IMR-90 (cell line): ENCODE measurements around the gene ADH1C. TPM values are rescaled to one million over a fixed set of nuclear protein-coding genes. Genes with fewer than 3 reads are reported as not detected.

Experiments used
- ATAC-seq: fragments of 200-7000 bp; cut with Tn5 transposase; 2 replicates; pipeline ENCODE4 v1.9.1; 2020; ENCODE audit warnings: low read depth, mild to moderate bottlenecking, moderate library complexity
- BruUV-seq: library from RNA; stranded (reverse); fragments of 400-500 nt; replicated peaks from 2 replicates; lab custom pipeline; 2021; lab: Mats Ljungman, UMichigan
- CTCF ChIA-PET: fragments of 300-600 bp; formaldehyde crosslinking; extraction: SDS; loops from one replicate; lab custom pipeline; 2021; ENCODE audit warnings: antibody characterized with exemption; lab: Yijun Ruan, JAX
- POLR2A ChIA-PET: fragments of 300-600 bp; sonication (Branson Sonifier 250); formaldehyde crosslinking; loops from one replicate; lab custom pipeline; 2022; ENCODE audit warnings: antibody characterized with exemption; ENCODE audit not compliant: unreplicated experiment; lab: Charles Lee
- DNase-seq: peaks from one replicate; pipeline ENCODE4 v3.0.0; 2013
- H2AFZ ChIP-seq: replicated peaks from 2 replicates; pipeline ENCODE3; 2013; ENCODE audit warnings: low read length, mild to moderate bottlenecking; ENCODE audit not compliant: poor library complexity
- H2AK5ac ChIP-seq: 2 replicates; pipeline ENCODE4 v1.6.1; 2013; ENCODE audit warnings: low read depth, low read length, inconsistent platforms
- H2AK9ac ChIP-seq: replicated peaks from 2 replicates; pipeline ENCODE3; 2013; ENCODE audit warnings: mild to moderate bottlenecking, low read depth, low read length, moderate library complexity; ENCODE audit not compliant: poor library complexity
- H2BK120ac ChIP-seq: 2 replicates; pipeline ENCODE4 v1.6.1; 2013; ENCODE audit warnings: low read depth, low read length, inconsistent platforms
- H2BK15ac ChIP-seq: 3 replicates; pipeline ENCODE4 v1.6.1; 2013; ENCODE audit warnings: low read depth, low read length, inconsistent platforms
- H2BK20ac ChIP-seq: 2 replicates; pipeline ENCODE4 v1.6.1; 2013; ENCODE audit warnings: low read depth, mild to moderate bottlenecking, inconsistent platforms, low read length, moderate library complexity
- H2BK5ac ChIP-seq: 2 replicates; pipeline ENCODE4 v1.6.1; 2013; ENCODE audit warnings: mild to moderate bottlenecking, low read depth, low read length, inconsistent platforms; ENCODE audit not compliant: poor library complexity, severe bottlenecking
- H3K14ac ChIP-seq: replicated peaks from 2 replicates; pipeline ENCODE4 v1.6.1; 2013; ENCODE audit warnings: low read depth, low read length, inconsistent platforms
- H3K18ac ChIP-seq: 2 replicates; pipeline ENCODE4 v1.6.1; 2013; ENCODE audit warnings: low read depth, low read length, control low read depth
- H3K23ac ChIP-seq: 2 replicates; pipeline ENCODE4 v1.6.1; 2013; ENCODE audit warnings: low read depth, low read length, inconsistent platforms
- H3K27ac ChIP-seq: 2 replicates; pipeline ENCODE4 v1.5.1; 2013; ENCODE audit warnings: mild to moderate bottlenecking, control low read depth, low read length; ENCODE audit not compliant: insufficient read depth
- H3K27me3 ChIP-seq: 2 replicates; pipeline ENCODE4 v1.6.1; 2013; ENCODE audit warnings: low read length; ENCODE audit not compliant: control insufficient read depth, insufficient read depth
- H3K36me3 ChIP-seq: 2 replicates; pipeline ENCODE4 v1.6.1; 2013; ENCODE audit warnings: low read length, mixed read lengths; ENCODE audit not compliant: control insufficient read depth, insufficient read depth
- H3K4ac ChIP-seq: 2 replicates; pipeline ENCODE4 v1.6.1; 2013; ENCODE audit warnings: low read depth, low read length, inconsistent platforms
- H3K4me1 ChIP-seq: 2 replicates; pipeline ENCODE4 v1.6.1; 2013; ENCODE audit warnings: low read length, mixed read lengths; ENCODE audit not compliant: control insufficient read depth, insufficient read depth
- H3K4me2 ChIP-seq: 2 replicates; pipeline ENCODE4 v1.6.1; 2013; ENCODE audit warnings: low read depth, mild to moderate bottlenecking, control low read depth, low read length, moderate library complexity
- H3K4me3 ChIP-seq: 2 replicates; pipeline ENCODE4 v1.5.1; 2013; ENCODE audit warnings: low read depth, mild to moderate bottlenecking, control low read depth, low read length, moderate library complexity; ENCODE audit not compliant: insufficient read depth
- H3K56ac ChIP-seq: 2 replicates; pipeline ENCODE4 v1.6.1; 2013; ENCODE audit warnings: low read length, inconsistent platforms; ENCODE audit not compliant: insufficient read depth; ENCODE audit errors: extremely low read depth
- H3K79me1 ChIP-seq, 2 experiments: 2 replicates each; pipeline ENCODE4 v1.6.1; 2013; ENCODE audit warnings: low read length in 2 of 2, inconsistent platforms in 1 of 2, low read depth in 1 of 2
- H3K9ac ChIP-seq: 2 replicates; pipeline ENCODE4 v1.6.1; 2013; ENCODE audit warnings: low read depth, low read length, control low read depth
- H3K9me1 ChIP-seq: 2 replicates; pipeline ENCODE4 v1.6.1; 2013; ENCODE audit warnings: low read length, inconsistent platforms; ENCODE audit not compliant: insufficient read depth
- H3K9me3 ChIP-seq: 2 replicates; pipeline ENCODE4 v1.6.1; 2013; ENCODE audit warnings: low read length; ENCODE audit not compliant: control insufficient read depth, insufficient read depth
- H4K20me1 ChIP-seq: 2 replicates; pipeline ENCODE4 v1.6.1; 2013; ENCODE audit warnings: low read length, inconsistent platforms; ENCODE audit not compliant: insufficient read depth
- H4K5ac ChIP-seq: 2 replicates; pipeline ENCODE4 v1.6.1; 2013; ENCODE audit warnings: mild to moderate bottlenecking, low read depth, low read length, control low read depth
- H4K8ac ChIP-seq, 2 experiments: 2 replicates each; pipeline ENCODE4 v1.6.1; 2013; ENCODE audit warnings: low read depth in 2 of 2, low read length in 2 of 2, control low read depth in 1 of 2, inconsistent platforms in 1 of 2
- H4K91ac ChIP-seq: 2 replicates; pipeline ENCODE4 v1.6.1; 2013; ENCODE audit warnings: low read depth, low read length, inconsistent platforms; ENCODE audit not compliant: insufficient read depth
- BHLHE40 ChIP-seq: fragments of 150-350 bp; IDR thresholded peaks from 2 replicates; pipeline ENCODE4 v1.6.1; 2016; ENCODE audit warnings: mild to moderate bottlenecking, low read depth, low read length
- CEBPB ChIP-seq: IDR thresholded peaks from 2 replicates; pipeline ENCODE4 v1.6.1; 2012; ENCODE audit warnings: low read depth, low read length, improper control_type of control experiment
- CHD1 ChIP-seq: IDR thresholded peaks from 2 replicates; pipeline ENCODE4 v1.6.1; 2012; ENCODE audit warnings: low read depth, low read length, improper control_type of control experiment
- CTCF ChIP-seq: conservative IDR thresholded peaks from 2 replicates; pipeline ENCODE4 v1.5.1; 2012; ENCODE audit warnings: mild to moderate bottlenecking, low read depth, low read length, improper control_type of control experiment
- FOS ChIP-seq: fragments of 150-350 bp; IDR thresholded peaks from 2 replicates; pipeline ENCODE4 v1.6.1; 2016; ENCODE audit warnings: low read depth, low read length
- MAFK ChIP-seq: IDR thresholded peaks from 2 replicates; pipeline ENCODE4 v1.6.1; 2012; ENCODE audit warnings: low read depth, low read length, improper control_type of control experiment
- MAZ ChIP-seq: IDR thresholded peaks from 2 replicates; pipeline ENCODE4 v1.6.1; 2012; ENCODE audit warnings: low read depth, mild to moderate bottlenecking, low read length, improper control_type of control experiment, moderate library complexity, borderline replicate concordance
- MXI1 ChIP-seq: IDR thresholded peaks from 2 replicates; pipeline ENCODE4 v1.6.1; 2012; ENCODE audit warnings: low read depth, mild to moderate bottlenecking, low read length, moderate library complexity, borderline replicate concordance
- NFE2L2 ChIP-seq: fragments of 150-350 bp; IDR thresholded peaks from 2 replicates; pipeline ENCODE4 v1.6.1; 2016; ENCODE audit warnings: low read depth, mild to moderate bottlenecking, low read length
- POLR2A ChIP-seq: IDR thresholded peaks from 2 replicates; pipeline ENCODE4 v1.6.1; 2012; ENCODE audit warnings: mild to moderate bottlenecking, low read depth, low read length
- RAD21 ChIP-seq: IDR thresholded peaks from 2 replicates; pipeline ENCODE4 v1.6.1; 2012; ENCODE audit warnings: low read length, improper control_type of control experiment
- RCOR1 ChIP-seq: IDR thresholded peaks from 2 replicates; pipeline ENCODE4 v1.6.1; 2012; ENCODE audit warnings: mild to moderate bottlenecking, low read length, improper control_type of control experiment; ENCODE audit not compliant: insufficient replicate concordance
- RFX5 ChIP-seq: IDR thresholded peaks from 2 replicates; pipeline ENCODE4 v1.8.0; 2012; ENCODE audit warnings: low read depth, mild to moderate bottlenecking, low read length, moderate library complexity
- SMC3 ChIP-seq: fragments of 150-350 bp; IDR thresholded peaks from 2 replicates; pipeline ENCODE4 v1.6.1; 2016; ENCODE audit warnings: low read depth, mild to moderate bottlenecking, antibody characterized with exemption, low read length, moderate library complexity
- USF2 ChIP-seq: fragments of 150-350 bp; IDR thresholded peaks from 2 replicates; pipeline ENCODE4 v1.6.1; 2017; ENCODE audit warnings: mild to moderate bottlenecking, antibody characterized with exemption, low read length, low read depth
- WGBS, 2 experiments: methylation state at CpG; one replicate each; pipeline versions ENCODE4 v1.1.5 to v1.1.7; 2013; ENCODE audit warnings: missing lambda C conversion rate in 2 of 2; ENCODE audit not compliant: insufficient read length in 1 of 2; ENCODE audit errors: extremely low coverage in 2 of 2; 5-methylcytosine and 5-hydroxymethylcytosine counted together
- dilution Hi-C: fragments of 300-500 bp; cut with HindIII; formaldehyde crosslinking; loops from one replicate; pipeline ENCODE4 v1.14.3; 2018; ENCODE audit warnings: low sequenced_read_pairs; ENCODE audit not compliant: unreplicated experiment
- in situ Hi-C: fragments of 300-500 bp; cut with MboI; formaldehyde crosslinking; loops from 3 replicates; pipeline ENCODE4 v1.14.3; 2019; ENCODE audit warnings: low sequenced_read_pairs, inconsistent platforms, mixed read lengths
- intact Hi-C: fragments of 100-400 bp; cut with micrococcal nuclease; formaldehyde crosslinking; loops from 2 replicates; pipeline ENCODE4 v1.10.0; 2022
- polyA plus RNA-seq, 3 experiments: library from polyadenylated mRNA; depleted of rRNA; stranded (reverse); fragments of >200 nt; gene quantifications; 2 replicates each; pipeline ENCODE4 v1.2.3, GENCODE V29; 2012; ENCODE audit warnings: low replicate concordance in 1 of 3
- total RNA-seq: library from RNA; depleted of rRNA; stranded (reverse); fragments of >200 nt; gene quantifications from 2 replicates; pipeline ENCODE4 v1.2.3, GENCODE V29; 2012
- TF ChIP-seq, protein P1 (sequence below): fragments of 150-350 bp; IDR thresholded peaks from 2 replicates; pipeline ENCODE4 v1.6.1; 2016; ENCODE audit warnings: low read depth, mild to moderate bottlenecking, low read length, moderate library complexity, borderline replicate concordance

The ADH1C gene
- total and polyA plus RNA-seq, 2 of the 4 experiments (the other 2 are of a cell fraction): 0.26 TPM; not detected in 1

GRCh38 chr4:99339172-99339571 is 13.4 kb downstream of the ADH1C start:
- Histone ChIP-seq H3K36me3 (no peaks in the 10 kb centered on the region), H4K91ac (no peak overlapping the region), H3K27me3 (no peaks in the 10 kb centered on the region; the same call in 1 of the 2 replicates), H3K4me3 (no peak overlapping the region), H4K5ac (no peak overlapping the region), H2BK15ac (no peak overlapping the region), H3K27ac (no peak overlapping the region), H2BK120ac (no peak overlapping the region), H2BK20ac (no peak overlapping the region), H2AK9ac (no peak overlapping the region), H3K9ac (no peak overlapping the region), H2BK5ac (no peak overlapping the region), H3K23ac (no peak overlapping the region), H3K18ac (no peak overlapping the region), H3K79me1 (no peaks in the 10 kb centered on the region), H3K9me3 (no peaks in the 10 kb centered on the region), H3K14ac (no peak overlapping the region), H3K9me1 (no peaks in the 10 kb centered on the region), H4K8ac (no peak overlapping the region), H3K4me1 (no peaks in the 10 kb centered on the region), H3K4ac (no peak overlapping the region), H3K56ac (no peak overlapping the region), H3K4me2 (no peak overlapping the region), H2AK5ac (no peak overlapping the region), H2AFZ (no peak overlapping the region), H4K20me1 (no peaks in the 10 kb centered on the region)
- BruUV-seq: no TSS peak
- ChIA-PET CTCF (no interaction called here), POLR2A (no interaction called here)
- in situ Hi-C loops: no loop called here
- no peak for ATAC-seq
- TF ChIP-seq RCOR1 (no peak), SMC3 (no peak), POLR2A (no peak), FOS (no peak), BHLHE40 (no peak), NFE2L2 (no peak), CEBPB (no peak), MXI1 (no peak), RAD21 (no peak), USF2 (no peak), CTCF (no peak), MAFK (no peak), RFX5 (no peak), CHD1 (no peak), MAZ (no peak)
- TF ChIP-seq, protein P1, sequence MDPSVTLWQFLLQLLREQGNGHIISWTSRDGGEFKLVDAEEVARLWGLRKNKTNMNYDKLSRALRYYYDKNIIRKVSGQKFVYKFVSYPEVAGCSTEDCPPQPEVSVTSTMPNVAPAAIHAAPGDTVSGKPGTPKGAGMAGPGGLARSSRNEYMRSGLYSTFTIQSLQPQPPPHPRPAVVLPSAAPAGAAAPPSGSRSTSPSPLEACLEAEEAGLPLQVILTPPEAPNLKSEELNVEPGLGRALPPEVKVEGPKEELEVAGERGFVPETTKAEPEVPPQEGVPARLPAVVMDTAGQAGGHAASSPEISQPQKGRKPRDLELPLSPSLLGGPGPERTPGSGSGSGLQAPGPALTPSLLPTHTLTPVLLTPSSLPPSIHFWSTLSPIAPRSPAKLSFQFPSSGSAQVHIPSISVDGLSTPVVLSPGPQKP: no peak
- no peak for DNase-seq
- intact Hi-C loops: no loop called here
- dilution Hi-C loops: no loop called here
- WGBS, 2 experiments: 100% methylated on average over 2 of the region's 3 CpGs; no CpG with 5 or more reads in 1 of the 2 experiments
